Measurements from ENCODE around the gene CAVIN3.

CAVIN3 gene, protein sequence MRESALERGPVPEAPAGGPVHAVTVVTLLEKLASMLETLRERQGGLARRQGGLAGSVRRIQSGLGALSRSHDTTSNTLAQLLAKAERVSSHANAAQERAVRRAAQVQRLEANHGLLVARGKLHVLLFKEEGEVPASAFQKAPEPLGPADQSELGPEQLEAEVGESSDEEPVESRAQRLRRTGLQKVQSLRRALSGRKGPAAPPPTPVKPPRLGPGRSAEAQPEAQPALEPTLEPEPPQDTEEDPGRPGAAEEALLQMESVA

DNA sequence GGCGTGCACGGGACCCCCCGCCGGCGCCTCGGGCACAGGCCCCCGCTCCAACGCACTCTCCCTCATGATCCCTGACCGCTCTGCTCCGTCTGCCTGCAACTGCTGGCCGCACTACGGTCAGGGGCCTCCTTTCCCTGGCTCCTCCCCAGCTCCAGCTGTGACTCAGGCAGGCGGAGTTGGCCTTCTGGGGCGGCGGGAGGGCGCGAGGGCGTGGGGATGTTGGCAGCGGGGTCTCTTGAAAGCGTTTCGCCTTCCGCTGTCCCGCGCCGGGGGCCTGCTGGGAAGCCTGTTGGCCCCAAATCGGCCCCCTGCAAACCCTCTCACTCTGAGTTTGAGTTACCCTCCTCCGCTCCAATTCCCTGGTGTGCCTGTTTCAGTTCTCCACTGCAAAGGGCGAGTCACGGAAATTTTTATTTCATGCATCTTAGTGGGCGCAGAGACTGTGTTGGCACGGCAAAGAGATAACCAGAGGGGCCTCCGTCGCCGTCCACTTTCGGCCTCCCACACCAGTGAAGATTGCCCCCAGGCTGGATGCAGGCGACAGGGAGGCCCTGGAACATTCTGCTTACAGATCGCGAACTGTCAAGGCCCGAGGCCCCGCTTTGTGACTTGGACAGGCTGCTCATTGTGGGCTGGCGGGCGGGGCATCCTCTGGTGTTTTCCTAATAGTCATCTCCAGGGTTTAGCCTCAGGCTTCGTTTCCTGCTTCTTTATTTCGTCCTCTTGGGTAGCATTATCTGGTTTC lies at the start of gene CAVIN3:
Gene CAVIN3, minus strand, starts transcription at position 91 of the 745 bp plus-strand sequence. Its CDS starts 25 bp downstream, at position 66.
- peak; percentile 57 for DNase-seq

DNA sequence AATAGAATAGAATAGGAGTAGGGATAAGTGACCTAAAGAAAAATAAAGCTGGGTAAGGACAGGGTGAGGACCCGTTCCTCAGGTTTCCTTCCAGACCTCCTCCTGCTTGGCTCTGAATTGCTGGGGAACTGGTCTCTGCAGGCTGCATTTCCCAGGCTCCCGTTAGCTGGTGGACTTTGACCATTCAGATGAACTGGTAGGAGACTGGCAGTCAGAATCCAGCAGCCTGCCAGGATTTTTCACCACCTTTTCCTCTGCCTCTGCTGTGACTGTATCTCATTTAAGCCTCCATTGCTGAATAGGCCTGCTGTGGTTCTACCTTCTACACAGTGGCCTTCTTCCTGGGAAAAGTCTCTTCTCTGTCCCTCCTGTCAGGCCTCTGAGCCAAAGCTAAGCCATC lies 45.4 kb upstream of the CAVIN3 start:
- no peak for DNase-seq

DNA sequence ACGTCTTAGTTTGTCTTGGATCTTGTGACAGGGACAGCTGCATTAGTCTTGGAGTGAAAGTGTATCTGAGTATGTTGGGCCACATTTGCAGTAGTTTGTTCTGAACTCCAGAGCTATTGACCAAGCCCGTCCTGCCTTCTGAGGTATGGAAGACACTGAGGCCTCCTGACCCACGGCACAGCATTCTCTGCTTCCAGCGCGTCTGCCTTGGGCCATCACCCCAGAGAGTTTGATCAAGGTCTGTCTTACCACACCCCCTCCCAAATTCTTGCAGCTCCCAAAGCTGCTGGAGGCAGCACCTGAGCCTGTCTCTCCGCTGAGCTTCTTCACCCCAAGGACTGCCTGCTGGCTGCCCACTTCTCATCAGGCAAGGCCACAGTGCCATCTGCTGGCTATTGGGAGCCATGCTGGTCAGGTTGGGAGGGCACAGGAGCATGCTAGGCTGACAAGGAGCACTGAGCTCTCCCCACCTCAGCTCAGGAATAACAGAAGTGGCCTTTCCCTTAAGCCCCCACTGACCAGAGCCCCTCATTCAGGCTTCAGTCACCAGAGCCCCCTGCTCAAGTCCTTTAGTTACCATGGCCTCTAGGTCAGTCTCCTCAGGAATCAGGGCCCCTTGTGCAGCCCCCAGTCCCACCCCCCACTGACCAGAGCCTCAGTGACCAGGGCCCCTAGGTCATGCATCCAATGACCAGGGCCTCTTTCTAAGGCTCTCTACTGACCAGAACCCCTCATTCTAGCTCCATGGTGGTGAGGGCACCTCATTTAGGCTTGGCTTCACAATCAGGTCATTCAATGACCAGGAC lies 42.8 kb upstream of the CAVIN3 start:
- peak; percentile 24 for DNase-seq

DNA sequence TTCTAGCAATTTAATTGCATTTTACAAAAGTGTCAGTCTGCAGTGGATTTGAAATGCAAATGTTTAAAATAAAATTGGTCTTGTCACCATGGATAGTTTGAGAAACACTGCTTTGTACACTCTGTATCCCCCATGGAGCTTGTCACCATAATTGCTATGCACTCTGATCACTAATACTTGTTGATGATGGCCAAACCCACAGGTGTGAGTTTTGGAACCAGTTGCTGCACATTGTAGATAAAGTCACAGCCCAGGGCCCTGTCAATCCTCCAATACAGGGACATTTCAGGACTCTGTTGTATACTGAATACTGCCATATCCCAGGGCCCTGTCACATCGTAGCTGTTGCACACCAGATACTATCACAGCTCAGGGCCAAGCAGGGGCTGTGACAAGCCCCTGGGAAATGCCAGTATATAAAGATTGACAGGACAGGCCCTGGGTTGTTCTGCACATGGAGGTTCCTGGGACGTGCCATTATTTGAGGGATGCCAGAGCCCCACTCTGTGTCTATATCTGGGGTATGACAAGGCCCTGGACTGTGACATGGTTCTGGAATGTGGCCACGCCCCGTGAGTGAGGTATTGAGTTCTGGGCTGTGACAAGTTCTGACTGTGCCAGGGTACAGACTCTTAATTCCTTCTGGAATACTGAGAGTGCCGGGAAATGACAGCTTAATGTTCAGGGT lies 42.0 kb upstream of the CAVIN3 start:
- DNase-seq: no peak

DNA sequence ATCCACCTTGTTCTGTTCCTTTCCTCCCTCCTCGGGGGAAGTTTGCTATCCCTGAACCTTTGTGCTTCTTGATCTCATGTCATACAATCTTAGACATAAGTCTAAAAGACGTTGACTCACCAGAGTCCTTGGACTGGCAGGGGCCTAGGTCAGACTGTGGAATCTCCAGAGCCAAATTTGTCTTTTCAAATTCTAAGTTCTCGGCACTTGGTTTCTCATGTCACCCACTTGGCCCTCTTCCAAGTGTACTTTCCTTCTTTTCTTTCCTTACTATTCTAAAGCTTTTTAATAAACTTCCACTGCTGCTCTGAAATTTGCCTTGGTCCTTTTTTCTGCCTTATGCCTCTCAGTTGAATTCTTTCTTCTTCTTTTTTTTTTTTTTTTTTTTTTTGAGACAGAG lies 39.9 kb upstream of the CAVIN3 start:
- DNase-seq: no peak

DNA sequence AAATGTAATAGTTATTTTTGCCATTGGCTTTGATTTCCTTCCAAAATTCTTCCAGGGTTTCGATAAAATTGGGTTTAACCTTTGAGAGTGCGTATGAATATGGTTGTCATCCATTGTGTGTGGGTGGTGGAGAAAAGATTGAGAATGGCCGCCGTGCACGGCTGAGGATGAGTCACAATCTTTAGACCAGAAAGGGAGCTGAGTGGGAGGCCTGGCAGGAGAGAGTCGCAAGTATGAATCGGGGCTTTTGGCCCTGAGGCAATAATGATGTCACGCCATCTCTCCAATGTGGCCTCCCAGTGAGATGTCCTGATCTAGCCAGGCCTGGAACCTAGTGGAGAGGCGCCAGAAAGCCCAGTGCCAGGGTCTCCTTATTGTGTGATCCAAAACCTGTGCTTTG lies 36.9 kb upstream of the CAVIN3 start:
- DNase-seq: peak; percentile 72

DNA sequence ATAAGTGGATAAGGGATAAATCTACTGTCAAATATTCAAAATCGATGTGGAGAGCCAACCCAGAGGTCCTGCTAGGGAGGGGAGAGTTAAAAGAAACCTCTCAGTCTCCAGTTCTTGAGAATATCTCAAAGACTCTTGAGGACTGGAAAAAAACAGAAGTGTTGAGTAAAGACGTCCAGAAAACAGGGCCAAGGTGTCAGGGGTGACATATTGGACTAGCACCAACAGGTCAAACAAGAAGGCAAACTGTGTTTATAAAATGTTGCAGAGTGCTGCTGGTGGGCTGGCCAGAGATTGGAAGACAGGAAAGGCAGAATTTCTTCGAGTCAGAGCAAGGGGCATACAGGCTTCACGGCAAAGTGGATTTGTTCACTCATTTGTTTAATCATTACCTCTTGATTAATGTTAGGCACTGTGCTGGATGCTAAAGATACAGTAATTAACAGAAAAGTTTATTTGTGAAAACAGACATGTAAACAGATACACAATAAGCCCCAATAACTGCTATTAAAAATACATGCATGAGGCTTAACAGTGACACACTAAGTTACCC lies 36.3 kb upstream of the CAVIN3 start:
- DNase-seq: no peak

DNA sequence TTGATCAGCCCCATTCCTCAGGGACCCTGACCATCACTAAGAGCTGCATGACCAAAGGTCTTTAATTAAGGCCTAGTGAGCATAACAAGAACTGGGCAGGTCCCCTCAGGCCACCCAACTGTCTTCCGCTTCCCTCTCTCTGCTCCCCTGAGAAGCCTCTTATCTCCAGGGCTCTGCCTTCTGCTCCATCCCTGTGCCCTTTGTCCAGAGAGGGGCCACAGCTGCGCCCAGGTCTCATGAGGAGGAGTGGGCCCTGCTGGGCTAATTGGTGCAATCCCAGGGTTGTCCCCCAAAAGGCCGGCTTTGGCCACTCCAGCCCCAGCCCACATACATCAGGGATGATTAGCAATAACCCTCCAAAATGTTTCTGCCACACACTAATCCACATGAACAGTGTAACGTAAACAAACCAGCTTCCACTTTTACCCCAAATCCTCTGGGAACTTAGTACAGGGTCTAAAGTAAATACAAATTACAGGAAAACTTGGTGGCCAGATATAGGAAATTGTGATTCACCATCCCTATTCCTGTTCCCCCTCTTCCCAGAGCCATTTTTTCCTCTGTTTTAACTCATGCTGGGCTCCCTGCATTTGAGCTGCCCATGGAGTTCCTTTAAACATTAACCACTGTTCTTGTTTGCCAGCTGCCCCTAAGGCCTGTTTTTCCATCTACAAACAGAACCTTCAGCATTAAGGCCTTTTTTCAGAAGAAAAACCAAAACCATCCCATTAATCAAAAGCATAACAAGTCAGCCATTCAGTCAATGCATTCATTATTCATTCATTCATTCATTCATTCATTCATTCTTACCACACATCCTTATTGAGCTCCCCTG lies 34.6 kb upstream of the CAVIN3 start:
- no peak for DNase-seq

DNA sequence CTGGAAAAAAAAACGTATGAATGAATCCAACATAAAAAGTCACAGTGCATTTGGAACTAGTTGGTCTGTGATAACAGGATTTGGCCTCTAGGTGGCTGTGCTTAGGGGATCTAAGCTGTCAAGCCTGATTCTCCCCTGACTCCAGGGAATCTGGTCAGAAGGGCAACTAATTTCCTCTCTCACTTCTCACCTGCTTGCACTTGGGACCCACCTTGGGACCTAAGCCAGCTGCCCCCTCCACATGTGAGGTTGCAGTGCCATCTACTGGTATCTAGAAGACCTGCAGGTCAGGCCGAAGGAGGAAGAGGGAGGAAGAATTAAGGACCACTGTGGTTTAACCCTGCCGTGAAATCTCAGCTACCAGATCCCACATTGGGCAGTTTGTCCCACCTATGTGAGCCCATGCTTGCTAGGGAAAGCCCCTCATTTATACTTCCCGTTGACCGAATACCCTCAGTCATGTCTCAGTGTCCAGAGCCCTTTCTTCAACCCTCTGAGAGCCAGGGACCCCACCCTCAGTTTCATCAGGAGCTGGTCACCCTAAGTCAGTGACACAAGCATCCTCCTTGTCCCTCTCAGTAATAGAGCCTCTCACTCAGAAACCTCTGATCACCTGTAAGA lies 33.2 kb upstream of the CAVIN3 start:
- no peak for DNase-seq

DNA sequence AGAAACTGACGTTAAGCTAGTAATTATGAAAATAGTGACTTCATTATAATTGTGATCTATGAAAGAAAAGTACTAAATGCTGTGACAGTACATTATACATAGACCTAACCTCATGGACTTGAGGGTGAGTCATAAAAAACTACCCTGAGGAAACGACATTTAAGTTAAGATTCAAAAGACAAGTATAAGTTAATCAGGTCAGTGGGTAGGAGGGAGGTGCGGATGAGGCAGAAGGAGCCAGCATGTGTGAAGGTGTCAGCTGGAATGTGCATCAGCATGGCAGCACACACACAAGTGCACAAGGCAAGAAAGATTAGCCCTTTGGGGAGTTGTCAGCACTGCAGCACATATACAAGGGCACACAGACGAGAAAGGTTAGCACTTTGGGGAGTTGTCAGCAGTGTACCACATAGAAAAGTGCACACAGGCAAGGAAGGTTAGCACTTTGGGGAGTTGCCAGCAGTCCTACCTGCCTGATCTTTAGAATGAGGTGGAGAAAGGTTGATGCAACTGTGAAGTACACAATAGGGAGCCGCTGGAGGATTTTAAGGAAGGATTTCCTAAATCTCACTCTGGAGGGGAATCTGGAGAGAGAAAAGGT lies 31.6 kb upstream of the CAVIN3 start:
- no peak for DNase-seq

DNA sequence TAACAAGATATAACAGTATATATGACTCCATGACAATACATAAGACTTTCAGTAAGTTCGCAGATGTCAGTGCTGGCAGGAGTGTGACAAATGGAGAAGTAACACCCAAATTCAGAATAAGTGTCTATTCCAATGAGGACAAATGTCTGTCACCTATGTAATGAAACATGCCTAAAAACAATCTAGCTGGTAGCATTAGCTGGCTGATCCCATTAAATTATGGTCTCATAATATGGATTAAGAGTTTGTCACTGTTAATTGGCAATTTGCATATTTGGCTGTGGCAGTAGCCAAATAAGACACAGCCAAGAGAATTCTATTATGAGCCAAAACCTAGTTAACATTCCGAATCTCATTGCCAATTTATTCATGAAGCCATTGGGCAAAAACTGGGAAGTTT lies 30.2 kb upstream of the CAVIN3 start:
- DNase-seq: no peak

DNA sequence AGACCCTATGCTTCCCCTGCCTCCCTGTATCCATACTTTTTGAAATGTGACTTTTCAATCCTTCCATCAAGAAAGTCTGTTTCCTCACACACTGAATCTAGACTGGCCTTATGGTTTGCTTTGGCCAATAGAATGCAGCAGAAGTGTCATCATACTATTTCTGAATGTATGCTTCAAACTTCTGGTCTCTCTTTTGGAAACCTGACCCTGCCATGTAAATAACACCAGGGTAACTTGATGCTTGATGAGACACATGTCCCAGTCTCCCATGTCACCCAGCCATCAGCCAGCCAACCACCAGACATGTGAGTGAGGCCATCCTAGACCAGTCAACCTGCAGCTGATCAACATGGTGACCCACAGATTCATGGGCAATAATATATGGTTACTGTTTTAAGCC lies 29.7 kb upstream of the CAVIN3 start:
- no peak for DNase-seq

DNA sequence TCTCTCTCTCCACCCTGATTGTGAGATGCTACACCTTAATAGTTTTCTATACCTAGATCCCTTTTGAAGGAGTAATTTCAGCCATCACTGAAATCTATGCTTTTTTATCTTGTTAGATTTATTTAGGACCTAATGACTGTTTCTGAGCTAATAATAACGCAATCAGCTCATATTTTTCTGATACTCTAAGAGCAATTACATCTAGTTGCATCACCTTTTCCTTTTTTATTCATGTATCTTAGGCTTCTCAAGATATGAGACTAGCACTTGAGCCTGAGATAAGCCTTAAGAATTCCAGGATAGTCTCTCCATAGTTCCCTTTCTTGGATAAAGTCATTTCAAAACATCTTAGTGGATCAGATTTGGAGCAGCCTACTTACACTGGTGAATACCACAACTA lies 25.1 kb upstream of the CAVIN3 start:
- DNase-seq: no peak

DNA sequence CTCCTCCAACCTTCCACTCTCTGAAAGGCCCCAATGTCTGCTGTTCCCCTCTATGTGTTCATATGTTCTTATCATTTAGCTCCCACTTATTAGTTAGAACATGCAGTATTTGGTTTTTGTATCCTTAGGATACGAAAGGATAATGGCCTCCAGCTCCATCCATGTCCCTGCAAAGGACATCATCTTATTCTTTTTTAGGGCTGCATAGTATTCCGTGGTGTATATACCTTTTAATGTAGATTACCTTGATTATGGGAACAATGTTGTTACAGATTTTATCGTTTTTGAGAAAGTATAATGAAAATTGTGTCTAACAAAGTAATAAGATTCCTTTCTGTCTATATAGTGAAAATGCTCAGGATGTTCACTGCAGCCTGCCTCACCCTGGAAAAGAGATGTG lies 16.0 kb upstream of the CAVIN3 start:
- no peak for DNase-seq

DNA sequence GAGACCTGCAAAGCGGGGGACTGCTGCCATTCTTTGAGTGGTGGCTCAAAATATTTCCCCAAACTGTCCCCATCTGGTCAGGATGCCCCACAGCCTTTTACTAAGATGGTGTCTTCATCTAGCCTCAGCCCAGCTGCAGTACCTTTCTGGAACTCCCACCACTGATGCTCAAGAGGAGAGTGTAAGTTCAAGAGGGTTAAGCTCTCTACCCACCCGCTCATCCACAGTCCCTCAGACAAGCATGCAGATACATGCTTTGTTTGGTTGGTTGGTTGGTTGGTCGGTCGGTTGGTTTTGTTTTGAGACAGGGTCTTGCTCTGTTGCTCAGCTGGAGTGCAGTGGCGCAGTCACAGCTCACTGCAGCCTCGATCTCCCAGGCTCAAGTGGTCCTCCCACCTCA lies 14.5 kb upstream of the CAVIN3 start:
- DNase-seq: no peak

DNA sequence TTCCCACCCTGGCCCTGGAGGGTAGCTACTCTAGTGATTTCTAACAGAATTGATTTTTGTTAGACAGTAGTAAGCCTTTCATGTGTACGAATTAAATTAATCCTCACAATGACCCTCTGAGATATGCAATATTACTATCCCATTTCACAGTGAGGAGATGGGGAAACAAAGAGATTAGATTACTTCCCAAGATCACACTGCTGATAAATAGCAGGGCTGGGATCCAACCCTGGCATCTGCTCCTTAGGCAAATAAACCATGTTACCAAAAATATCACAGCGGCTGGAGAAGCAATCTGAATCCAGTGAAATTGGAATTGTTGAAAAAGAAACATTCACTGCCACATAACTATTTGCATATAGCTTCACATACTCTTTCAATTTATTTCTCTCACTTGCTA lies 12.8 kb upstream of the CAVIN3 start:
- no peak for DNase-seq

DNA sequence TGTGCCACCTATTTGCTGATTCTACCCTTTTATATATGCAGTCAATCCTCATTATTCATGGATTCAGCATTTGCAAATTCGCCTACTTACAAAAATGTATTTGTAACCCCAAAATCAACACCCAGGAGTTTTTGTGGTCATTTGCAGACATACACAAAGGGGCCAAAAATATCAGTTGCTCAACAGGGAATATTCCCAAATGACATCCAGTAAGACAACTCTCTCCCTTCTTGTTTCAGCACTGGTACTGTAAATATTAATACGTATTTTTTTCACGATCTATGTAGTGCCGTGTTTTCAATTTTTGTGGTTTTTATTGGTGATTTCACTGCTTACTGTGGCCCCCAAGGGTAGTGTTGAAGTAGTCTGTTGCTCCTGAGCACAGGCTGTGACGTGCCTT lies 11.8 kb upstream of the CAVIN3 start:
- no peak for DNase-seq

DNA sequence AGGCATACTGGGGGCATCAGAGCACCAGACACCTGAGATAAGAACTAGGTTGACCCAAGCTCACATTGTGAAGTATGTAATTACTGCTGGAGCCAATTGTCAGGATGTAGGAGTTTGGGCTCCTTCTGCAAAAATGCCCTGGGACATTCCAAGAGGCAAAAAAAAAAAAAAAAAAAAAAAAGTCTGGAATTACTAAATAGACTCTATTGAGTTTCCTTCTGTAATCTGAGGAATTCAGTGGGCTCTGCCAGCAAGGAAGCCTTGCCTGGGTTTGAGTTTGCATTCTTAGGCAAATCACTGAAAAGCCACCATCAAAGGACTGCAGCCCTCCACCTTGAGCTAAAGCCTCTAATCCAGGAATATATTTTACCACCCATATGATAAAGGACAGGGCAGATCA lies 8.0 kb upstream of the CAVIN3 start:
- no peak for DNase-seq

DNA sequence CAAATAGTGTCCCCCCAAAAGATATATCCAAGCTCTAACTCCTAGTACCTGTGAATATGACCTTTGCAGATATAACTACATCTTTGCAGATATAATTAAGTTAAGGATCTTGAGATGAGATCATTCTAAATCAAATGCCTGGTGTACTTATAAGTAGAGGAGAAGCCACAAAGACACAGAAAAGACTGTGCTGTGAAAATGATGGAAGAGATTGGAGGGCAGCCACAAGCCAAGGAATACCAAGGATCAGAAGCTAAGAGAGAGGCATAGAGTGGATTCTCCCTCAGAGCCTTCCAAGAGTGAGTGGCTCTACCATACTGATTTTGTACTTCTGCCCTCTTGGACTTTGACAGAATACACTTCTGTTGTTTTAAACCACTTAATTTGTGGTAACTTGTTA lies 7.5 kb upstream of the CAVIN3 start:
- DNase-seq: no peak

DNA sequence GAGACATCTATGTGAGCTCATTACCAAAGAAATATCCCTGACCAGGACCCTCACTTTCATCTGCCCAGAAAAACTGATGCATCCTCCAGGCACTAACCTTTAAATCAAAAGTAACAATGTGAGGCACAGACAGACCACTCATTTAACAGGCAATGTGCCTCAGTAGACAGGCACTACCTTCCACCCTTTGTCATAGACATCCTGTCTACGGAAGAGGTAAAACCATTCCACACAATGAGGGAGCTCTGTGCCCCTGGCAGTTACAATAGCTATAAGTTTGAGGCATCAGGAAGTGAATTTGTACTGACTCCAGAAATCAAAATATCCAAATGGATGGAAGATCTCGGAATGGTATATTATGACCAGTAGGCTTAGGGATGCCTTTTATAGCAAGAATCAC lies 6.7 kb upstream of the CAVIN3 start:
- no peak for DNase-seq

DNA sequence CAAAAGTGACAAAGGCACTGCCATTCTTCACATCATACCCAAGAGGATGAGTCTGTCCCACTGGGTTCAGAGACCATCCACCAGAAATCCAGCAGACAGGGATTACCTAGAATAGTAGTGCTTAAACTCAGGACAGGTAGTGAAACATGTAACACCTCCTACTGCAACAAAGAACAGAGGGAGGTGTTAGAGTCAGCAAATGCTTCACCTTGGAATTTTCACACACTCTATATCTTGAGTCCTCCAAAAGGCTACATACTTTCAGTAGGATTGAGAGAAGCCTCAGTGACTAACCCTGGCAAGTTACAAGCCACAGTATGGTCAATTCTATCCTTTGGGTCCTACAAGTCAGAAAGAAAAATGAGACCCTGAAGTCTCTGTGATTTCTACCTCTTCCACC lies 6.0 kb upstream of the CAVIN3 start:
- DNase-seq: no peak

All from T1000 (cell line).